Lower leg skin (tissue), 4 donors: ENCODE results near the gene FREM2. TPM values are rescaled to one million over a fixed set of nuclear protein-coding genes. Genes with fewer than 3 reads are reported as not detected.

Experiments used
- DNase-seq, 2 donors: peaks; one replicate each; pipeline ENCODE4 v3.0.0-alpha.2; 2019; ENCODE audit warnings: low spot score in 2 of 2
- H3K4me3 ChIP-seq: fragments of 200-600 bp; sonication (generic); 2 replicates; pipeline ENCODE4 v1.5.1; 2017; ENCODE audit warnings: mild to moderate bottlenecking, low read depth; ENCODE audit not compliant: poor library complexity, severe bottlenecking
- POLR2A ChIP-seq, 2 donors: fragments of 450-650 bp; IDR thresholded peaks; one replicate each; pipeline ENCODE4 v1.6.1; 2016 to 2017; ENCODE audit warnings: antibody characterized with exemption in 2 of 2, mild to moderate bottlenecking in 1 of 2, moderate library complexity in 1 of 2
- WGBS, 2 donors: methylation state at CpG; one replicate each; pipeline ENCODE4 v1.1.5; 2018; 5-methylcytosine and 5-hydroxymethylcytosine counted together
- intact Hi-C: fragments of 100-400 bp; cut with DNase I; formaldehyde crosslinking; loops from one replicate; pipeline ENCODE4 v1.15.0; 2023; ENCODE audit warnings: low total_unique reads
- total RNA-seq, 4 donors: library from RNA; depleted of rRNA; stranded (reverse); fragments of >200 nt; gene quantifications; one replicate each; pipeline ENCODE4 v1.1.0, GENCODE V29; 2016
- TF ChIP-seq, protein P1 (sequence below), 3 donors: fragments of 450-650 bp; IDR thresholded peaks; one replicate each; pipeline ENCODE4 v1.5.1; 2016; ENCODE audit warnings: antibody characterized with exemption in 3 of 3, mild to moderate bottlenecking in 3 of 3, moderate library complexity in 2 of 3

FREM2 gene
- total RNA-seq, 4 donors from 2014 or later: 0.34 to 2.6 (median 0.59) TPM

DNA sequence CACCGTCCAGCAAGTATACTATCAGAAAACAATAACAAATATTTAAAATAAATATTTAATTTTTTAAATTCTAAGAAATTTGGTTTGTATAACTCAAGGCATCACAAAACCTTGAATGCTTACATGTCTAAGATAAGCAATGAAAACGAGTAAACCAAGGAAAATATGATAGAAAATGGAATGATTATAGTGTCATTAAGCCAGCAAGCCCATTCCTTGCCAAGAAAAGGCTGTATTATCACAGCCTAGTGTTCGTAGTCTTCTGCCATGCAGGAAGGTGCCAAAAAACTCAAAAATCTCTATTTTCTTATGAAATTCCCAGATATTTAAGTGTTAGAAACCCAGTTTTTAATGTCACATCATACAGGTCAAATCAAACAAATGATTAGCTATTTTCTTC lies 167.3 kb downstream of the FREM2 start:
- intact Hi-C loops: no loop called here
- TF ChIP-seq, protein P1, sequence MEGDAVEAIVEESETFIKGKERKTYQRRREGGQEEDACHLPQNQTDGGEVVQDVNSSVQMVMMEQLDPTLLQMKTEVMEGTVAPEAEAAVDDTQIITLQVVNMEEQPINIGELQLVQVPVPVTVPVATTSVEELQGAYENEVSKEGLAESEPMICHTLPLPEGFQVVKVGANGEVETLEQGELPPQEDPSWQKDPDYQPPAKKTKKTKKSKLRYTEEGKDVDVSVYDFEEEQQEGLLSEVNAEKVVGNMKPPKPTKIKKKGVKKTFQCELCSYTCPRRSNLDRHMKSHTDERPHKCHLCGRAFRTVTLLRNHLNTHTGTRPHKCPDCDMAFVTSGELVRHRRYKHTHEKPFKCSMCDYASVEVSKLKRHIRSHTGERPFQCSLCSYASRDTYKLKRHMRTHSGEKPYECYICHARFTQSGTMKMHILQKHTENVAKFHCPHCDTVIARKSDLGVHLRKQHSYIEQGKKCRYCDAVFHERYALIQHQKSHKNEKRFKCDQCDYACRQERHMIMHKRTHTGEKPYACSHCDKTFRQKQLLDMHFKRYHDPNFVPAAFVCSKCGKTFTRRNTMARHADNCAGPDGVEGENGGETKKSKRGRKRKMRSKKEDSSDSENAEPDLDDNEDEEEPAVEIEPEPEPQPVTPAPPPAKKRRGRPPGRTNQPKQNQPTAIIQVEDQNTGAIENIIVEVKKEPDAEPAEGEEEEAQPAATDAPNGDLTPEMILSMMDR (IDR thresholded peaks at IDR 0.05): no peak
- no peak for TF ChIP-seq POLR2A (IDR thresholded peaks at IDR 0.05)
- WGBS, 2 donors: 67 to 75% methylated on average over 3 of the region's 3 CpGs
- no peak overlapping the region for H3K4me3 ChIP-seq
- DNase-seq: no peak

DNA sequence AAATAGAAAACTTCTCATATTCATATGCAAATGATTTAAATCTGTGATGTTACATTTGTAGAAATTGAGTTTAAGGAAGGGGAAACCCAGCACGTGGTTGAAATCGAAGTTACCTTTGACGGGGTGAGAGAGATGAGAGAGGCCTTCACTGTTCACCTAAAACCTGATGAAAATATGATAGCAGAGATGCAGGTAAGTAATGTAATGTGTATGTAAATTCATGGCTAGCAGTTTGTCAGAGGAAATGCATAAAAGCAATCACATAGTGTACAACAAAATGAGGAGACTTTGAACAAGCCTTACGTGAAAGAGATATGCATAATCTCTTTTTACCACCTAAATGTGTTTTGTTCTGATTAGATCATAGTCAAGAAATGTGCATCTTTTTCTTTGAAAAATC lies 169.2 kb downstream of the FREM2 start:
- intact Hi-C loops: no loop called here
- no peak for DNase-seq
- 77 to 84% methylated on average over 4 of the region's 4 CpGs for WGBS, 2 donors
- TF ChIP-seq, protein P1 (IDR thresholded peaks at IDR 0.05): no peak
- no peak for TF ChIP-seq POLR2A (IDR thresholded peaks at IDR 0.05)
- no peak overlapping the region for H3K4me3 ChIP-seq

DNA sequence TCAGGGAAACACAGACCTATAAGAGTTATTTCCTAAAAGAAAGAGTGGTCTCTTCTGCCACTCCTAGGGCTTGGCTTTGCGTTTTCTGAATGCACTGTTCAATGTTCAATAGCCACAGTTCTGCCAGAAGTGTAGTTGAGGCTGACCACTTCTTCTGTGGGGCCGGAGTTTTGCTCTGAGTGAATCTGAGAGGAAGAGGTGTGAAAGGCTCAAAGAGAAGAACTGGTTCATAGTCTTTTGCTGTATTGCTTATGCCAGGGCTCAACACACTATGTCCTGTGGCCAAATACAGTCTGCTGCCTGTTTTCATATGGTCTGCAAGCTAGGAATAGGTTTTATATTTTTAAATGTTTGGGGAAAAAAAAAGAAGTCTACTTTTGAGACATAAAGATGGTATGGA lies 175.6 kb downstream of the FREM2 start:
- intact Hi-C loops: no loop called here
- 85 to 93% methylated on average over 2 of the region's 2 CpGs for WGBS, 2 donors

DNA sequence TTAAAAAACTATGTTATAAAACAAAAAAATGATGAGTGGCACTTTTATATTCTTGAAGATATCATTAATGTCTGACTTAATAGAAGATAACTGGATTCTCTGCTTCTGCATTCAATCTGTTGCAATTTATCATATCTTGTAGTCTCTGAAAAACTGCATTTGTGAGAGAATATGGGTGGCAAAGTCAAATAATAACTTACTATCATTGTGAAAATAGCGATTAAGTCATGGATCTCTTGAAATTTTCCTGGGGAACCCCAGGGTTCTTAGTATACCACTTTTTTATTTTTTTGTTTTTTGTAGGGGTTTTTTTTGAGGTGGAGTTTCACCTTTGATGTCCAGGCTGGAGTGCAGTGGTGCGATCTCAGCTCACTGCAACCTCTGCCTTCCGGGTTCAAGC lies 176.7 kb downstream of the FREM2 start:
- WGBS, 2 donors: 95 to 100% methylated on average over 3 of the region's 3 CpGs
- no peak overlapping the region for H3K4me3 ChIP-seq
- TF ChIP-seq, protein P1 (IDR thresholded peaks at IDR 0.05): no peak
- TF ChIP-seq POLR2A (IDR thresholded peaks at IDR 0.05): no peak
- intact Hi-C loops: no loop called here
- DNase-seq: no peak

More for the DNA sequence above, 175.6 kb downstream of the FREM2 start:
- H3K4me3 ChIP-seq: no peak overlapping the region
- TF ChIP-seq, protein P1 (IDR thresholded peaks at IDR 0.05): no peak
- no peak for TF ChIP-seq POLR2A (IDR thresholded peaks at IDR 0.05)
- no peak for DNase-seq

DNA sequence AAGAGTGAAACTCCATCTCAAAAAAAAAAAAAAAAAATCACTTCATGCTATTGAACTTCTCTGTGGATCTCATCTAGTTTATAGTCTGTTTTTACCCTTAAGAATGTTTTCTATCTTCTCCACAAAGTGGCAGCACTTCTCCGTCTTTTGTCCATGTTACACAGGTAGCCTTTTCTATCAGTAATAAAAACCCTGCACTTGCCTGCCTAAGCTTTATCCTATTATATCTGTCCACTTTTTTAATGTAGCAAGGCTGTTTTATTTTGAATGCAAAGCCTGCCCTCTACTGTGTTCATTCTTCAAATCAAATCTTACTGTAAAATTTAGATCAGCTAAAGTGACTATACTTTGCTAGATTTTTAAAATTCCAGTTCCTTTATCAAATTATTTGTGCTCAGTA lies 179.8 kb downstream of the FREM2 start:
- intact Hi-C loops: no loop called here
- TF ChIP-seq, protein P1 (IDR thresholded peaks at IDR 0.05): no peak
- DNase-seq: no peak
- 68 to 69% methylated on average over 1 of the region's 1 CpG for WGBS, 2 donors
- no peak overlapping the region for H3K4me3 ChIP-seq

DNA sequence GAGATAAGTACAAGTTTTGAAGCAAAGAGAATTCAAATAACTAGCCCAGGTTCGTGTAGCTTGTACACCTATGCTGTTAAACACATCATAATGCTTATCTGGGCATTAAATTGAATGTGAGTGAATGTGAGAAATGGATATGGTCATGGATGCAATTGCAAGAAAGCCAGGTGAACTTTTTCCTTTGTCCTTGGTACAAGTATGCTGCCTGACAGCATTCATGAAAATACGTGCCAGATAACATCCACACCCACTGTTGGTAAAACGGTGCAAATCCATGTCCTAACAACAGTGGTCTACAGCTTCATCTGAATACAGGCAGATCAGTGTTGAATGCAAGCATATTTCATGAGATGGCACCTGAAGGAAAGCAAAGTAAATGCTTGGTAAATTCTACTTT lies 181.5 kb downstream of the FREM2 start:
- WGBS, 2 donors: 54 to 66% methylated on average over 3 of the region's 3 CpGs
- intact Hi-C loops: no loop called here
- no peak overlapping the region for H3K4me3 ChIP-seq
- no peak for DNase-seq
- TF ChIP-seq POLR2A (IDR thresholded peaks at IDR 0.05): no peak
- TF ChIP-seq, protein P1 (IDR thresholded peaks at IDR 0.05): no peak
